ENCODE data around the gene SLC48A1.

- TF ChIP-seq, protein P1, sequence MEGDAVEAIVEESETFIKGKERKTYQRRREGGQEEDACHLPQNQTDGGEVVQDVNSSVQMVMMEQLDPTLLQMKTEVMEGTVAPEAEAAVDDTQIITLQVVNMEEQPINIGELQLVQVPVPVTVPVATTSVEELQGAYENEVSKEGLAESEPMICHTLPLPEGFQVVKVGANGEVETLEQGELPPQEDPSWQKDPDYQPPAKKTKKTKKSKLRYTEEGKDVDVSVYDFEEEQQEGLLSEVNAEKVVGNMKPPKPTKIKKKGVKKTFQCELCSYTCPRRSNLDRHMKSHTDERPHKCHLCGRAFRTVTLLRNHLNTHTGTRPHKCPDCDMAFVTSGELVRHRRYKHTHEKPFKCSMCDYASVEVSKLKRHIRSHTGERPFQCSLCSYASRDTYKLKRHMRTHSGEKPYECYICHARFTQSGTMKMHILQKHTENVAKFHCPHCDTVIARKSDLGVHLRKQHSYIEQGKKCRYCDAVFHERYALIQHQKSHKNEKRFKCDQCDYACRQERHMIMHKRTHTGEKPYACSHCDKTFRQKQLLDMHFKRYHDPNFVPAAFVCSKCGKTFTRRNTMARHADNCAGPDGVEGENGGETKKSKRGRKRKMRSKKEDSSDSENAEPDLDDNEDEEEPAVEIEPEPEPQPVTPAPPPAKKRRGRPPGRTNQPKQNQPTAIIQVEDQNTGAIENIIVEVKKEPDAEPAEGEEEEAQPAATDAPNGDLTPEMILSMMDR (optimal IDR thresholded peaks at IDR 0.05 in 1 of 3, IDR thresholded peaks at IDR 0.05 in 1 of 3, conservative IDR thresholded peaks at IDR 0.05 in 1 of 3; ENCODE audit: extremely low read depth in 1 of 3, insufficient read depth in 2 of 3, low read length in 3 of 3), result no peak
- no peak for TF ChIP-seq EZH2 (IDR thresholded peaks at IDR 0.05; ENCODE audit: low read length)
Measured at GRCh38 chr12:47766502-47767215, 6.4 kb upstream of the SLC48A1 start.
